ENCODE data around the gene SLC25A39.
"Not testable (repeated sequence)": the region's sequence is repeated elsewhere in the genome, so short reads cannot be mapped to it uniquely, and the experiment has no call there.

DNA sequence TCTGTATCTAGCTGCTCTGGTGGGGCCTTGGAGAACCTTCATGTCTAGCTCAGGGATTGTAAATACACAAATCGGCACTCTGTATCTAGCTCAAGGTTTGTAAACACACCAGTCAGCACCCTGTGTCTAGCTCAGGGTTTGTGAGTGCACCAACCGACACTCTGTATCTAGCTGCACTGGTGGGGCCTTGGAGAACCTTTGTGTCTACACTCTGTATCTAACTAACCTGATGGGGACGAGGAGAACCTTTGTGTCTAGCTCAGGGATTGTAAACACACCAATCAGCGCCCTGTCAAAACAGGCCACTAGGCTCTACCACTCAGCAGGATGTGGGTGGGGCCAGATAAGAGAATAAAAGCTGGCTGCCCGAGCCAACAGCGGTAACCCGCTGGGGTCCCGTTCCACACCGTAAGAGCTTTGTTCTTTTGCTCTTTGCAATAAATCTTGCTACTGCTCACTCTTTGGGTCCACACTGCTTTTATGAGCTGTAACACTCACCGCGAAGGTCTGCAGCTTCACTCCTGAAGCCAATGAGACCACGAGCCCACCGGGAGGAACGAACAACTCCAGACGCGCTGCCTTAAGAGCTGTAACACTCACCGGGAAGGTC, 44.9 kb upstream of the SLC25A39 start:
- TF ChIP-seq, protein P1, sequence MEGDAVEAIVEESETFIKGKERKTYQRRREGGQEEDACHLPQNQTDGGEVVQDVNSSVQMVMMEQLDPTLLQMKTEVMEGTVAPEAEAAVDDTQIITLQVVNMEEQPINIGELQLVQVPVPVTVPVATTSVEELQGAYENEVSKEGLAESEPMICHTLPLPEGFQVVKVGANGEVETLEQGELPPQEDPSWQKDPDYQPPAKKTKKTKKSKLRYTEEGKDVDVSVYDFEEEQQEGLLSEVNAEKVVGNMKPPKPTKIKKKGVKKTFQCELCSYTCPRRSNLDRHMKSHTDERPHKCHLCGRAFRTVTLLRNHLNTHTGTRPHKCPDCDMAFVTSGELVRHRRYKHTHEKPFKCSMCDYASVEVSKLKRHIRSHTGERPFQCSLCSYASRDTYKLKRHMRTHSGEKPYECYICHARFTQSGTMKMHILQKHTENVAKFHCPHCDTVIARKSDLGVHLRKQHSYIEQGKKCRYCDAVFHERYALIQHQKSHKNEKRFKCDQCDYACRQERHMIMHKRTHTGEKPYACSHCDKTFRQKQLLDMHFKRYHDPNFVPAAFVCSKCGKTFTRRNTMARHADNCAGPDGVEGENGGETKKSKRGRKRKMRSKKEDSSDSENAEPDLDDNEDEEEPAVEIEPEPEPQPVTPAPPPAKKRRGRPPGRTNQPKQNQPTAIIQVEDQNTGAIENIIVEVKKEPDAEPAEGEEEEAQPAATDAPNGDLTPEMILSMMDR (IDR thresholded peaks at IDR 0.05): not testable (repeated sequence)
- not testable (repeated sequence) for TF ChIP-seq EZH2 (IDR thresholded peaks at IDR 0.05)

All from neural progenitor cell (in vitro differentiated cells).